Measurements from ENCODE around the gene NRTN. TPM values are rescaled to one million over a fixed set of nuclear protein-coding genes. Genes with fewer than 3 reads are reported as not detected.

The NRTN gene
- polyA plus RNA-seq, 1 donor, result 2.3 TPM

- H3K36me3 ChIP-seq (ENCODE audit: control insufficient read depth, insufficient read depth, low read length), result peaks cover 40% of the 10 kb centered on the region
- peaks cover 8% of the 10 kb centered on the region for H3K4me1 ChIP-seq (ENCODE audit: control insufficient read depth, insufficient read depth, low read length)
- H3K4me3 ChIP-seq (ENCODE audit: low read length), result peak within 1 kb of the TSS; percentile 95
- WGBS (ENCODE audit: insufficient coverage, low lambda C conversion rate), result no CpG with 5 or more reads among the region's 72 CpGs
- H3K9me3 ChIP-seq (ENCODE audit: control insufficient read depth, low read depth, low read length), result peaks cover 11% of the 10 kb centered on the region
- peak; percentile 99 for DNase-seq
- peak within 1 kb of the TSS; percentile 96 for H3K27ac ChIP-seq (ENCODE audit: low read length)
- H3K27me3 ChIP-seq (ENCODE audit: control insufficient read depth, insufficient read depth, low read length), result no peaks in the 10 kb centered on the region
Measured at GRCh38 chr19:5790559-5791520, 14.0 kb upstream of the NRTN start, which contains the start of gene DUS3L. DUS3L (minus strand) TSS chr19:5791163; CDS start chr19:5791141, 22 bp downstream.

- Histone ChIP-seq H3K9me3 (ENCODE audit: control insufficient read depth, low read depth, low read length) (peaks cover 5% of the 10 kb centered on the region), H3K36me3 (ENCODE audit: control insufficient read depth, insufficient read depth, low read length) (peaks cover 28% of the 10 kb centered on the region), H3K27ac (ENCODE audit: low read length) (no peak overlapping the region), H3K27me3 (ENCODE audit: control insufficient read depth, insufficient read depth, low read length) (no peaks in the 10 kb centered on the region), H3K4me3 (ENCODE audit: low read length) (no peak overlapping the region), H3K4me1 (ENCODE audit: control insufficient read depth, insufficient read depth, low read length) (peaks cover 8% of the 10 kb centered on the region)
- WGBS (ENCODE audit: insufficient coverage, low lambda C conversion rate), result no CpG with 5 or more reads among the region's 18 CpGs
- DNase-seq, result no peak
Measured at GRCh38 chr19:5792224-5792623, 12.6 kb upstream of the NRTN start.

- Histone ChIP-seq H3K9me3 (ENCODE audit: control insufficient read depth, low read depth, low read length) (peaks cover 5% of the 10 kb centered on the region), H3K4me3 (ENCODE audit: low read length) (no peak overlapping the region), H3K27me3 (ENCODE audit: control insufficient read depth, insufficient read depth, low read length) (no peaks in the 10 kb centered on the region), H3K36me3 (ENCODE audit: control insufficient read depth, insufficient read depth, low read length) (peaks cover 18% of the 10 kb centered on the region), H3K4me1 (ENCODE audit: control insufficient read depth, insufficient read depth, low read length) (peaks cover 8% of the 10 kb centered on the region), H3K27ac (ENCODE audit: low read length) (no peak overlapping the region)
- WGBS (ENCODE audit: insufficient coverage, low lambda C conversion rate), result no CpG with 5 or more reads among the region's 3 CpGs
- DNase-seq, result no peak
Measured at GRCh38 chr19:5793188-5793587, 11.7 kb upstream of the NRTN start.

- no peak for DNase-seq
- Histone ChIP-seq H3K27ac (ENCODE audit: low read length) (no peak overlapping the region), H3K4me1 (ENCODE audit: control insufficient read depth, insufficient read depth, low read length) (peaks cover 3% of the 10 kb centered on the region), H3K27me3 (ENCODE audit: control insufficient read depth, insufficient read depth, low read length) (peaks cover 6% of the 10 kb centered on the region), H3K9me3 (ENCODE audit: control insufficient read depth, low read depth, low read length) (peaks cover 5% of the 10 kb centered on the region), H3K4me3 (ENCODE audit: low read length) (no peak overlapping the region), H3K36me3 (ENCODE audit: control insufficient read depth, insufficient read depth, low read length) (no peaks in the 10 kb centered on the region)
- no CpG with 5 or more reads among the region's 7 CpGs for WGBS (ENCODE audit: insufficient coverage, low lambda C conversion rate)
Measured at GRCh38 chr19:5795382-5795919, 9.4 kb upstream of the NRTN start.

- Histone ChIP-seq H3K36me3 (ENCODE audit: control insufficient read depth, insufficient read depth, low read length) (no peaks in the 10 kb centered on the region), H3K27me3 (ENCODE audit: control insufficient read depth, insufficient read depth, low read length) (peaks cover 21% of the 10 kb centered on the region), H3K4me1 (ENCODE audit: control insufficient read depth, insufficient read depth, low read length) (peaks cover under 1% of the 10 kb centered on the region), H3K4me3 (ENCODE audit: low read length) (no peak overlapping the region), H3K9me3 (ENCODE audit: control insufficient read depth, low read depth, low read length) (no peaks in the 10 kb centered on the region), H3K27ac (ENCODE audit: low read length) (no peak overlapping the region)
- 91% methylated on average over 5 of the region's 8 CpGs for WGBS (ENCODE audit: insufficient coverage, low lambda C conversion rate)
- no peak for DNase-seq
Measured at GRCh38 chr19:5798244-5798643, 6.6 kb upstream of the NRTN start.

- Histone ChIP-seq H3K36me3 (ENCODE audit: control insufficient read depth, insufficient read depth, low read length) (no peaks in the 10 kb centered on the region), H3K9me3 (ENCODE audit: control insufficient read depth, low read depth, low read length) (no peaks in the 10 kb centered on the region), H3K27me3 (ENCODE audit: control insufficient read depth, insufficient read depth, low read length) (peaks cover 31% of the 10 kb centered on the region), H3K4me3 (ENCODE audit: low read length) (no peak overlapping the region), H3K4me1 (ENCODE audit: control insufficient read depth, insufficient read depth, low read length) (peaks cover 9% of the 10 kb centered on the region), H3K27ac (ENCODE audit: low read length) (no peak overlapping the region)
- no CpG with 5 or more reads among the region's 37 CpGs for WGBS (ENCODE audit: insufficient coverage, low lambda C conversion rate)
- DNase-seq, result peak in 1 of 2 donors; percentile 30
Measured at GRCh38 chr19:5799247-5800241, 5.3 kb upstream of the NRTN start.

- Histone ChIP-seq H3K27ac (ENCODE audit: low read length) (no peak overlapping the region), H3K4me3 (ENCODE audit: low read length) (no peak overlapping the region), H3K9me3 (ENCODE audit: control insufficient read depth, low read depth, low read length) (no peaks in the 10 kb centered on the region), H3K4me1 (ENCODE audit: control insufficient read depth, insufficient read depth, low read length) (peaks cover 10% of the 10 kb centered on the region), H3K27me3 (ENCODE audit: control insufficient read depth, insufficient read depth, low read length) (peaks cover 37% of the 10 kb centered on the region), H3K36me3 (ENCODE audit: control insufficient read depth, insufficient read depth, low read length) (no peaks in the 10 kb centered on the region)
- DNase-seq, result no peak
- WGBS (ENCODE audit: insufficient coverage, low lambda C conversion rate), result no CpG with 5 or more reads among the region's 17 CpGs
Measured at GRCh38 chr19:5800361-5801270, 4.3 kb upstream of the NRTN start.

GRCh38 chr19:5801796-5802619, 2.9 kb upstream of the NRTN start:
- H3K27ac ChIP-seq (ENCODE audit: low read length), result no peak overlapping the region
- H3K9me3 ChIP-seq (ENCODE audit: control insufficient read depth, low read depth, low read length), result no peaks in the 10 kb centered on the region
- DNase-seq, result peak in 1 of 2 donors; percentile 45
- peaks cover 43% of the 10 kb centered on the region for H3K27me3 ChIP-seq (ENCODE audit: control insufficient read depth, insufficient read depth, low read length)
- peaks cover 10% of the 10 kb centered on the region for H3K4me1 ChIP-seq (ENCODE audit: control insufficient read depth, insufficient read depth, low read length)
- H3K36me3 ChIP-seq (ENCODE audit: control insufficient read depth, insufficient read depth, low read length), result no peaks in the 10 kb centered on the region
- no CpG with 5 or more reads among the region's 33 CpGs for WGBS (ENCODE audit: insufficient coverage, low lambda C conversion rate)
- H3K4me3 ChIP-seq (ENCODE audit: low read length), result no peak overlapping the region

- no peaks in the 10 kb centered on the region for H3K9me3 ChIP-seq (ENCODE audit: control insufficient read depth, low read depth, low read length)
- peaks cover 43% of the 10 kb centered on the region for H3K27me3 ChIP-seq (ENCODE audit: control insufficient read depth, insufficient read depth, low read length)
- peaks cover 10% of the 10 kb centered on the region for H3K4me1 ChIP-seq (ENCODE audit: control insufficient read depth, insufficient read depth, low read length)
- H3K36me3 ChIP-seq (ENCODE audit: control insufficient read depth, insufficient read depth, low read length), result no peaks in the 10 kb centered on the region
- H3K27ac ChIP-seq (ENCODE audit: low read length), result no peak overlapping the region
- DNase-seq, result no peak
- peak overlapping the region; percentile 22 for H3K4me3 ChIP-seq (ENCODE audit: low read length)
- WGBS (ENCODE audit: insufficient coverage, low lambda C conversion rate), result no CpG with 5 or more reads among the region's 8 CpGs
Measured at GRCh38 chr19:5803441-5803751, 1.5 kb upstream of the NRTN start.

Measured in large intestine (tissue), 3 donors.